AG04449 (cell line): ENCODE measurements around the gene CDH2.

Experiments
- CTCF ChIA-PET: fragments of 350-600 bp; formaldehyde crosslinking; extraction: SDS; loops from one replicate; lab custom pipeline; 2021; ENCODE audit warnings: antibody characterized with exemption; lab: Yijun Ruan, JAX
- POLR2A ChIA-PET: fragments of 400-600, 350-600 bp; formaldehyde crosslinking; extraction: SDS; loops from one replicate; lab custom pipeline; 2020; ENCODE audit warnings: antibody characterized with exemption, inconsistent platforms; lab: Yijun Ruan, JAX
- DNase-seq: peaks from one replicate; pipeline ENCODE4 v3.0.0-alpha.2; 2010; ENCODE audit warnings: low read depth, low spot score
- H3K4me3 ChIP-seq: 2 replicates; pipeline ENCODE4 v1.5.1; 2011; ENCODE audit warnings: low read depth, mild to moderate bottlenecking, control low read depth, low read length
- TF ChIP-seq, protein P1 (sequence below): IDR thresholded peaks from one replicate; pipeline ENCODE4 v1.5.1; 2011; ENCODE audit warnings: mild to moderate bottlenecking, moderate library complexity, low read length, control low read depth, inconsistent platforms; ENCODE audit not compliant: insufficient read depth; ENCODE audit errors: missing control alignments

The CDH2 gene

DNA sequence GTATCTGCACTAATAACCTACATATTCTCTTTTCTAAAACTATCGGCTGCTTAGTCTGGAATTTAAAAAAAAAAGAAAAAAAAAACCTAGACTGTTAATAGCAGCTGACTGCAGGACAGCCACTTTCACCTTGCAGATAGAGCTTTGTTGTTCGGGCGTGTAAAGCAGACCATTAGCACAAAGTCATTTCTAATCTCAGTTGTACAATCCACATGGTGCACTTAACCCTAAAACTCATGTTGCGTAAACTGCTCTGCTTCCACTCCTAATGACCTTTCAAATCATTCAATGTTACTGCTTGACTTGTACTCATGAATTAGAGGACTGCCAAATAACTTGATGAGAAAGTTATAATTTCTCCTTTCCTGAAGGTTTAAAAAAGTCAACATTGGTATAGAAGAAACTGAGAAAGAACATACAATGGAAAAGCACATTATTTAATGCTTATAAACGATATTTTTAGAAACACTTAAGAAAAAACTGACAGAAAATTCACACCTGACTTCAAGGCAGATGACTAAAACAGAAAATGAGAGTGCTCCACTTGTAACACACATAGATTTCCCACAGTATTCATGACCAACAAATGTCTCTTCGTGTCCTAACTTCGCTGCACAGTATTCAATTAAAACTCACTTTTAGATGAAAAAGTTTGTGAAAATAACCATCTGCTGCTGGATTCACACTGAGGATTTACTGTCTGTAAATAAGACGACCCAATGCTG is 2.6 kb downstream of the CDH2 start:
- no peak for DNase-seq
- ChIA-PET POLR2A (no interaction called here), CTCF (interaction anchor here (0.9 to 1.5 kb wide), 3 partner anchors 11 to 60 kb away, joined by 3 read pairs; no protein-coding TSS in a partner anchor)
- TF ChIP-seq, protein P1, sequence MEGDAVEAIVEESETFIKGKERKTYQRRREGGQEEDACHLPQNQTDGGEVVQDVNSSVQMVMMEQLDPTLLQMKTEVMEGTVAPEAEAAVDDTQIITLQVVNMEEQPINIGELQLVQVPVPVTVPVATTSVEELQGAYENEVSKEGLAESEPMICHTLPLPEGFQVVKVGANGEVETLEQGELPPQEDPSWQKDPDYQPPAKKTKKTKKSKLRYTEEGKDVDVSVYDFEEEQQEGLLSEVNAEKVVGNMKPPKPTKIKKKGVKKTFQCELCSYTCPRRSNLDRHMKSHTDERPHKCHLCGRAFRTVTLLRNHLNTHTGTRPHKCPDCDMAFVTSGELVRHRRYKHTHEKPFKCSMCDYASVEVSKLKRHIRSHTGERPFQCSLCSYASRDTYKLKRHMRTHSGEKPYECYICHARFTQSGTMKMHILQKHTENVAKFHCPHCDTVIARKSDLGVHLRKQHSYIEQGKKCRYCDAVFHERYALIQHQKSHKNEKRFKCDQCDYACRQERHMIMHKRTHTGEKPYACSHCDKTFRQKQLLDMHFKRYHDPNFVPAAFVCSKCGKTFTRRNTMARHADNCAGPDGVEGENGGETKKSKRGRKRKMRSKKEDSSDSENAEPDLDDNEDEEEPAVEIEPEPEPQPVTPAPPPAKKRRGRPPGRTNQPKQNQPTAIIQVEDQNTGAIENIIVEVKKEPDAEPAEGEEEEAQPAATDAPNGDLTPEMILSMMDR: no peak
- peak overlapping the region; percentile 79 for H3K4me3 ChIP-seq

DNA sequence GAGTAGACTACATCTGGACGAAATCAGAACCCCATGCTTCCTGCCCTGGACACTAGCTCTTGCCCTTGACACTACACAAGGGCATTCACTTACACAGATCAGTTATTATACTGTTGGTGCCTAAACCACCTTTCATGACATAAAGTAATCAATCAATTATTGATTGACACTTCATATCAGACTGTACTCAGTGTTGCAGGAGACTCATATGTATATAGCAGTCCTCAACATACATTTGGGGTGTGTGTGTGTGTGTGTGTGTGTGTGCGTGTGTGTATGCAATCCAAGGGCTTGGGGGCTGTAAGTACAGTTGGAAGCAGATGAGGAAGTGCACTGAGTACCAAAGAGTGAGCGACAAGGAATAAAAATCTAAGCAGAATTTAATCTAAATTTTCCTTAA is 5.1 kb downstream of the CDH2 start:
- ChIA-PET POLR2A (no interaction called here), CTCF (no interaction called here)
- DNase-seq: no peak
- no peak overlapping the region for H3K4me3 ChIP-seq
- TF ChIP-seq, protein P1: no peak

DNA sequence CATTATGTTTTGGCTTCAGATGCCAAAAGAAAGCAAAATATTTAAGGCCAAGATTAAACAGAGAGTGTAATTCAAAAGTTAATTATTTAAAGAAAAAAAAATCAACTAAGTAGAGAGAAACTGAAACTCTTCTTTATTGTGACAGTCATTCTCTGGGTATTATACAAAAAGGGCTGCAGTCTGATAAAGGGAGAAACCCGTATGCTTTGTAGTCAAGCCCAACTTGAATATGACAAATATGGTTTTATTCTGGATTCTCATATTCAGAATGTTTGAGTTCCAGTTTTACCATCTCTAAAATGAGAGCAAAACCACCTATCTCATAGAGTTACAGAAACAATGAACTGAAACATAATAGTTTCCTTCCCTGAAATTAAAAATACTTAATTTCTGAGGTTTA is 8.2 kb downstream of the CDH2 start:
- POLR2A ChIA-PET: no interaction called here
- TF ChIP-seq, protein P1: no peak
- H3K4me3 ChIP-seq: no peak overlapping the region
- DNase-seq: no peak
- CTCF ChIA-PET: no interaction called here

DNA sequence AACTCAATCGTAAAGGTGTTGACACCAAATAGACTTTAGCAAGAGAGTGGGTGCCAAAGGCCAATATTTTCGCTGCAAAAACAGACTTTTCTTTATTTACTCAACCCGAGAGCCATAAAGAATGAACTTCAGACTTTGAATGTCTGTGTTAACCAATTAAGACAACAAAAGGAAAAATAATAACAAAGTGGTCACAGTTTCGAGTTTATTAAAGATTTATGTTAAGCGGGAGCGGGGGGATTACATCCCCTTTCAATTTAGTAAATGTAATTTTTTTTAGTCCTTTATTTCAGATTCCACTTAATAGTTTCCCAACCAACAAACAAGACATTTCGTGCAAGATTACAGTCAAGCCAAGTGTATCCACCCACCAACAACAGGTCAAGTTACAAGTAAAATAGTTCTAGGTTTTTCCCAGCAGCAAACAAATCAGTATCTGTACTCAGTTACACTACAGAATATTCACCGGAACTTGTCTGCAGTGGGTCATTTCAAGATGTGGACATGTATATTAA is 9.0 kb downstream of the CDH2 start:
- ChIA-PET CTCF (no interaction called here), POLR2A (no interaction called here)
- no peak overlapping the region for H3K4me3 ChIP-seq
- TF ChIP-seq, protein P1: no peak
- DNase-seq: no peak

DNA sequence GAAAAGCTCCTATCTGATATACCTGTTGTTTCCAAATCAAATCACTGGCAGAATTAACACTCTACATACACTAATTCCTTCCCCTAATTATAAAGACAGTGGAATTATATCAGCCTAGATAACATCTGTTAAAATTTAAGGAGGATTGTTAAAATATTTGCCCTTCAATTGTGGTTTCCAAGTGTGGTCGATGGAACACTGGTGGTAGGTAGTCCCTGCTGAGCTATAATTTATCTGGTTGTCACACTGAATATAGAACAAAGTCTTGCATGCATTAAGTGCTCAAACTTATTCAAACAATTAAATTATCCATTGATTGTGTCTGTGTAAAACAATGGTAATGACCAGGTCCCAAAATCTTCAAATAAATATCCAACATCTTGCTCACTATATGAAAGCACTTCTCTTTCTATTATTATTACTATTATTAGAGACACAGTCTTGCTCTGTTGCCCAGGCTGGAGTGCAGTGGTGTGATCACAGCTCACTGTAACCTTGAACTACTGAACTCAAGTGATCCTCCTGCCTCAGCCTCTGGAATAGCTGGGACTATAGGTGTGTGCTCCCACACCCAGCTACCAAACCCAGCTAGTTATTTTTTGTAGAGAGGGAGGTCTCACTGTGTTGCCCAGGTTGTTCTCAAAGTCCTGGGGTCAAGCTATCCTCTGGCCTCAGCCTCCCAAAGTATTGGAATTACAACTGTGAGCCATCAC is 12.0 kb downstream of the CDH2 start:
- DNase-seq: no peak
- no peak overlapping the region for H3K4me3 ChIP-seq
- TF ChIP-seq, protein P1: no peak
- CTCF ChIA-PET: interaction anchor here (0.8 to 1.0 kb wide), 2 partner anchors 152 to 153 kb away, joined by 3 read pairs; no protein-coding TSS in a partner anchor
- POLR2A ChIA-PET: interaction anchor here (0.8 kb wide), 1 partner anchor 50 kb away, joined by 3 read pairs; no protein-coding TSS in a partner anchor

DNA sequence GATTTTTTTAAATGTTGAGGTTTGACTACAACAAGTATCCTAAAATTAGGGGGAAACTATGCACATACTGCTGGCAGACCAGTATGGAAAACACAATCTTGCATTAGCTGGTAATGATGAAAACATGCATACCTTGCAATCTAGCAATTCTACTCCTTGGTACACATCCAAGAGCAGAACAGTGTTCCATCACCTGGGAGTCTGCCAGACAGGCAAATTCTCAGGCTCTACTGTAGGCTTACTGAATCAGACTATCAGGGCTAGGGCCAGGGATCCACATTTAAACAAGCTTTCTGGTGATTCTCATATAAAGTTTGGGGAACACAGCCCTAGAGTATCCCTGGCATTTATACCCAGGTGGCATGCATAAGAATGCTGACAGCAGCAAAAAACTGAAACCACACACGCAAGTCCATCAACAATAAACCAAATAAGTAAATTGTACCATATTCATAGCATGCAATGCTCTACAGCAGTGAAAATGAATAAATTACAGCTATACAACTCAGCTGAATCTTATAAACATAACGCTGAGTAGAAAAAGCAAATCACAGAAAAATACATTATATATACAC is 13.6 kb downstream of the CDH2 start:
- POLR2A ChIA-PET: no interaction called here
- peak; percentile 76 for DNase-seq
- H3K4me3 ChIP-seq: no peak overlapping the region
- CTCF ChIA-PET: interaction anchor here (0.7 to 1.4 kb wide), 3 partner anchors 11 to 413 kb away, joined by 3 to 4 read pairs (median 3); no protein-coding TSS in a partner anchor
- TF ChIP-seq, protein P1: no peak
